B cell (primary cell): ENCODE results near the gene FHIT. TPM values are rescaled to one million over a fixed set of nuclear protein-coding genes. Genes with fewer than 3 reads are reported as not detected.

ENCODE experiments used
- ATAC-seq: fragments of 200-7000 bp; cut with Tn5 transposase; one replicate; pipeline ENCODE4 v1.10.0; 2021; ENCODE audit warnings: low read depth, mild to moderate bottlenecking, moderate number of reproducible peaks, moderate library complexity
- CTCF ChIA-PET: fragments of 350-600 bp; sonication (Branson Sonifier 250); formaldehyde crosslinking; loops from one replicate; lab custom pipeline; 2021; ENCODE audit warnings: antibody characterized with exemption, inconsistent platforms; lab: Charles Lee
- POLR2A ChIA-PET: fragments of 350-600 bp; sonication (Branson Sonifier 250); formaldehyde crosslinking; loops from one replicate; lab custom pipeline; 2021; ENCODE audit warnings: antibody characterized with exemption; lab: Charles Lee
- DNase-seq: peaks from one replicate; pipeline ENCODE4 v3.0.0; 2013
- H2AFZ ChIP-seq: 2 replicates; pipeline ENCODE4 v1.6.1; 2012; ENCODE audit warnings: mild to moderate bottlenecking, low read depth, low read length; ENCODE audit not compliant: insufficient read depth, poor library complexity, severe bottlenecking
- H3K27ac ChIP-seq, 2 donors: 1 replicate in 1 of 2; 2 replicates in 1 of 2; pipeline ENCODE4 v1.5.1; 2012 to 2013; ENCODE audit warnings: low read length in 2 of 2, mild to moderate bottlenecking in 2 of 2, moderate library complexity in 1 of 2
- H3K27me3 ChIP-seq, 4 experiments: fragments of 200-600 bp in 1 of 4; sonication (generic) in 1 of 4; replicated peaks in 1 of 4; 1 replicate in 2 of 4; 2 replicates in 2 of 4; pipeline versions ENCODE4 v1.6.1 to v1.7.0; 2013 to 2016; ENCODE audit warnings: low read length in 3 of 4, mild to moderate bottlenecking in 2 of 4, mixed read lengths in 1 of 4, moderate library complexity in 1 of 4; ENCODE audit not compliant: insufficient read depth in 4 of 4, control insufficient read depth in 3 of 4; ENCODE audit errors: control extremely low read depth in 1 of 4
- H3K36me3 ChIP-seq, 2 experiments: replicated peaks in 1 of 2; 1 replicate in 1 of 2; 2 replicates in 1 of 2; pipeline versions ENCODE4 v1.6.1 to v1.7.1; 2013; ENCODE audit warnings: low read length in 1 of 2; ENCODE audit not compliant: insufficient read depth in 2 of 2, control insufficient read depth in 1 of 2; ENCODE audit errors: control extremely low read depth in 1 of 2, extremely low read depth in 1 of 2
- H3K4me1 ChIP-seq, 2 donors: fragments of 200-600 bp in 1 of 2; sonication (generic) in 1 of 2; 1 replicate in 1 of 2; 2 replicates in 1 of 2; pipeline versions ENCODE4 v1.5.1 to v1.6.1; 2013 to 2017; ENCODE audit warnings: low read length in 2 of 2; ENCODE audit not compliant: control insufficient read depth in 2 of 2, insufficient read depth in 2 of 2
- H3K4me2 ChIP-seq: replicated peaks from 2 replicates; pipeline ENCODE3; 2012; ENCODE audit warnings: mild to moderate bottlenecking, low read depth, low read length; ENCODE audit not compliant: poor library complexity, severe bottlenecking
- H3K4me3 ChIP-seq, 5 experiments: fragments of 200-600 bp in 1 of 5; sonication (generic) in 1 of 5; 1 replicate in 3 of 5; 2 replicates in 2 of 5; pipeline versions ENCODE4 v1.5.1 to v1.7.0; 2011 to 2016; ENCODE audit warnings: low read length in 4 of 5, mild to moderate bottlenecking in 4 of 5, low read depth in 2 of 5, control low read depth in 1 of 5, moderate library complexity in 1 of 5; ENCODE audit not compliant: insufficient read depth in 1 of 5; ENCODE audit errors: control extremely low read depth in 1 of 5, extremely low read depth in 1 of 5
- H3K79me2 ChIP-seq: fragments of 200-600 bp; sonication (generic); one replicate; pipeline ENCODE4 v1.6.0; 2016; ENCODE audit warnings: low read length; ENCODE audit not compliant: control insufficient read depth, insufficient read depth
- H3K9ac ChIP-seq: fragments of 200-600 bp; sonication (generic); 2 replicates; pipeline ENCODE4 v1.6.1; 2017; ENCODE audit warnings: mild to moderate bottlenecking, low read length, moderate library complexity
- H3K9me3 ChIP-seq, 3 donors: one replicate each; pipeline versions ENCODE4 v1.6.1 to v1.7.1; 2013; ENCODE audit warnings: low read length in 2 of 3; ENCODE audit not compliant: control insufficient read depth in 2 of 3, insufficient read depth in 1 of 3; ENCODE audit errors: control extremely low read depth in 1 of 3
- H4K20me1 ChIP-seq: 2 replicates; pipeline ENCODE4 v1.6.0; 2012; ENCODE audit warnings: mild to moderate bottlenecking, low read length; ENCODE audit not compliant: insufficient read depth, control insufficient read depth, poor library complexity, severe bottlenecking
- H3K27ac Mint-ChIP-seq: one replicate; pipeline ENCODE4 v1.8.0; 2021; ENCODE audit warnings: mixed read lengths
- H3K27me3 Mint-ChIP-seq: one replicate; pipeline ENCODE4 v1.8.0; 2021; ENCODE audit warnings: mixed read lengths
- H3K4me1 Mint-ChIP-seq: one replicate; pipeline ENCODE4 v1.8.0; 2021; ENCODE audit warnings: mixed read lengths
- H3K4me3 Mint-ChIP-seq: one replicate; pipeline ENCODE4 v1.8.0; 2021; ENCODE audit warnings: mixed read lengths
- H3K9me3 Mint-ChIP-seq: one replicate; pipeline ENCODE4 v1.8.0; 2022; ENCODE audit warnings: mixed read lengths; ENCODE audit not compliant: insufficient read depth
- EZH2 ChIP-seq: IDR thresholded peaks from 2 replicates; pipeline ENCODE4 v1.6.1; 2012; ENCODE audit warnings: borderline replicate concordance, low read depth, mild to moderate bottlenecking, moderate library complexity, low read length; ENCODE audit not compliant: insufficient read depth, poor library complexity, severe bottlenecking
- WGBS: methylation state at CpG from one replicate; pipeline ENCODE4 v1.1.5; 2013; ENCODE audit warnings: missing lambda C conversion rate; ENCODE audit not compliant: insufficient coverage; 5-methylcytosine and 5-hydroxymethylcytosine counted together
- intact Hi-C: fragments of 100-400 bp; cut with micrococcal nuclease; formaldehyde crosslinking; loops from one replicate; pipeline ENCODE4 v1.10.0; 2022
- polyA plus RNA-seq: library from polyadenylated mRNA; depleted of rRNA; stranded (reverse); fragments of >200 nt; gene quantifications from 2 replicates; pipeline ENCODE4 v1.2.3, GENCODE V29; 2012
- total RNA-seq, 2 donors: library from RNA; stranded (reverse); fragments of 120-200 nt in 1 of 2; gene quantifications; 1 replicate in 1 of 2; 2 replicates in 1 of 2; pipeline versions ENCODE4 v1.2.3 to v1.2.4, GENCODE V29; 2013 to 2022
- TF ChIP-seq, protein P1 (sequence below): fragments of 200-600 bp; IDR thresholded peaks from one replicate; pipeline ENCODE4 v1.8.0; 2022; ENCODE audit warnings: antibody characterized with exemption, mild to moderate bottlenecking

The FHIT gene
- total and polyA plus RNA-seq, 2 donors (not counting 1 experiment from before 2014, with no cell fraction given): 1.7 to 7.8 TPM

DNA sequence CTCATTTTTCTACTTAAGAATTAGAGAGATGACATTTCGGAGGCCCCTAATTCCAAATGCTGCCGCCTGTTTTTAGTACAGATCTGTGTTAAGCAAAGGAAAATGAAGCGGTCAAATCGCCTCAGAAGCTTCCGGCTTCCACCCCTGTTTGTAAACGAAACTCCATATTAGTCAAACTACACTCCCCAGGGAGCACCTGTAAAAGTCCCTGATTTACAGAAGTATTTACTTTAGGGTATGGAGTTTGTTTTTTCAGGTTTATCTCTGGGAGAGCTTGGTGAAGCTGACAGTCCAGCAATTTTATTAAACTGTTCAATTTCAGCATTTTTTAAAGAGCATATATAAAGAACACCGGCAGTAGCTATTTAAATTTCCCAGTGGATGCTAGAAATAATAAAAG, 319.8 kb downstream of the FHIT start:
- no CpG with 5 or more reads among the region's 7 CpGs for WGBS
- ChIA-PET CTCF (no interaction called here), POLR2A (no interaction called here)
- no peaks in the 10 kb centered on the region for H3K36me3 ChIP-seq
- no peaks in the 10 kb centered on the region for H3K79me2 ChIP-seq
- no peaks in the 10 kb centered on the region for H3K4me1 ChIP-seq
- H3K27me3 ChIP-seq: no peaks in the 10 kb centered on the region
- Mint-ChIP-seq H3K4me1 (no peaks in the 10 kb centered on the region), H3K9me3 (no peaks in the 10 kb centered on the region), H3K4me3 (no peak overlapping the region), H3K27ac (no peak overlapping the region), H3K27me3 (no peaks in the 10 kb centered on the region)
- H3K4me3 ChIP-seq: no peak overlapping the region
- intact Hi-C loops: no loop called here
- H3K9ac ChIP-seq: no peak overlapping the region
- no peaks in the 10 kb centered on the region for H4K20me1 ChIP-seq
- no peak overlapping the region for H3K4me2 ChIP-seq
- no peak overlapping the region for H3K27ac ChIP-seq
- ATAC-seq (no peak), DNase-seq (no peak)
- H3K9me3 ChIP-seq: peaks cover 0 to 6% (median 0%) of the 10 kb centered on the region in 3 donors
- H2AFZ ChIP-seq: no peak overlapping the region
- no peak for TF ChIP-seq EZH2
- TF ChIP-seq, protein P1, sequence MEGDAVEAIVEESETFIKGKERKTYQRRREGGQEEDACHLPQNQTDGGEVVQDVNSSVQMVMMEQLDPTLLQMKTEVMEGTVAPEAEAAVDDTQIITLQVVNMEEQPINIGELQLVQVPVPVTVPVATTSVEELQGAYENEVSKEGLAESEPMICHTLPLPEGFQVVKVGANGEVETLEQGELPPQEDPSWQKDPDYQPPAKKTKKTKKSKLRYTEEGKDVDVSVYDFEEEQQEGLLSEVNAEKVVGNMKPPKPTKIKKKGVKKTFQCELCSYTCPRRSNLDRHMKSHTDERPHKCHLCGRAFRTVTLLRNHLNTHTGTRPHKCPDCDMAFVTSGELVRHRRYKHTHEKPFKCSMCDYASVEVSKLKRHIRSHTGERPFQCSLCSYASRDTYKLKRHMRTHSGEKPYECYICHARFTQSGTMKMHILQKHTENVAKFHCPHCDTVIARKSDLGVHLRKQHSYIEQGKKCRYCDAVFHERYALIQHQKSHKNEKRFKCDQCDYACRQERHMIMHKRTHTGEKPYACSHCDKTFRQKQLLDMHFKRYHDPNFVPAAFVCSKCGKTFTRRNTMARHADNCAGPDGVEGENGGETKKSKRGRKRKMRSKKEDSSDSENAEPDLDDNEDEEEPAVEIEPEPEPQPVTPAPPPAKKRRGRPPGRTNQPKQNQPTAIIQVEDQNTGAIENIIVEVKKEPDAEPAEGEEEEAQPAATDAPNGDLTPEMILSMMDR: no peak

DNA sequence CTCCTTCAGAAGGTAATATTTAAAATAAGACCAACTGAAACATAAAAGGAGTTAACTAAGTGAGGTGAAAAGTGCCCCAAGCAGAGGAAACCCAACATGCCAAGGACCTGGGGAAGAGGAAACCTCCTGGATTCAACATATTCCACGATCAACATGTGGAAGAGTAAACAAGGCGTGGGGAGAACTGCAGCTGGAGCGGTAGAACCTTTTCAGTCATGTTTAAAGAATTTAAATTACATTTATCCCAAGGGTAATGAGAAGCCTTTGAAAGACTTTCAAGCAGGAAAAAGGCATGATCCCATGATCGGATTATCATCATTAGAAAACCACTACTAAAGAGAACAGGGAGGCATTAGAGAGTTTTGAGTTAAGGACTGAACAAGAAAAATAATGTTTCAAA, 330.7 kb downstream of the FHIT start:
- Mint-ChIP-seq H3K27me3 (no peaks in the 10 kb centered on the region), H3K27ac (no peak overlapping the region), H3K4me3 (no peak overlapping the region), H3K4me1 (no peaks in the 10 kb centered on the region), H3K9me3 (no peaks in the 10 kb centered on the region)
- H3K9ac ChIP-seq: no peak overlapping the region
- no peak overlapping the region for H3K4me2 ChIP-seq
- H3K79me2 ChIP-seq: no peaks in the 10 kb centered on the region
- no peak overlapping the region for H2AFZ ChIP-seq
- no peak overlapping the region for H3K4me3 ChIP-seq
- WGBS: no CpG with 5 or more reads among the region's 4 CpGs
- ChIA-PET POLR2A (no interaction called here), CTCF (no interaction called here)
- DNase-seq (no peak), ATAC-seq (no peak)
- H3K9me3 ChIP-seq: no peaks in the 10 kb centered on the region
- no peaks in the 10 kb centered on the region for H3K27me3 ChIP-seq
- intact Hi-C loops: no loop called here
- TF ChIP-seq, protein P1: no peak
- no peak for TF ChIP-seq EZH2
- H3K4me1 ChIP-seq: no peaks in the 10 kb centered on the region
- H3K36me3 ChIP-seq: no peaks in the 10 kb centered on the region
- no peaks in the 10 kb centered on the region for H4K20me1 ChIP-seq
- no peak overlapping the region for H3K27ac ChIP-seq
